Measurements from ENCODE around the gene NENF.

- TF ChIP-seq CTCF (IDR thresholded peaks at IDR 0.05; ENCODE audit: low read depth, low read length, missing input control) (no peak), YY1 (IDR thresholded peaks at IDR 0.05) (no peak), REST (IDR thresholded peaks at IDR 0.05) (no peak)
These were observed 35.5 kb upstream of the NENF start for GRCh38 chr1:212397171-212397570.
